A673 (cell line): Measurements from ENCODE around the gene PACSIN2.
"Not testable (repeated sequence)": the region's sequence is repeated elsewhere in the genome, so short reads cannot be mapped to it uniquely, and the experiment has no call there.

ENCODE experiments used
- EZH2 ChIP-seq: fragments of 200-600 bp; sonication (generic); IDR thresholded peaks from 2 replicates; pipeline ENCODE4 v1.6.1; 2017; ENCODE audit warnings: borderline replicate concordance, low read depth, mild to moderate bottlenecking, mixed read lengths, antibody characterized with exemption, low read length; ENCODE audit not compliant: poor library complexity, severe bottlenecking
- TF ChIP-seq, protein P1 (sequence below): fragments of 300-800, 200-600 bp; sonication (generic); conservative IDR thresholded peaks from 2 replicates; pipeline ENCODE4 v1.5.1; 2017; ENCODE audit warnings: low read depth, mild to moderate bottlenecking, antibody characterized with exemption, low read length, moderate library complexity, mixed read lengths

GRCh38 chr22:42925031-42925430, 89.9 kb downstream of the PACSIN2 start:
- not testable (repeated sequence) for TF ChIP-seq EZH2
- TF ChIP-seq, protein P1, sequence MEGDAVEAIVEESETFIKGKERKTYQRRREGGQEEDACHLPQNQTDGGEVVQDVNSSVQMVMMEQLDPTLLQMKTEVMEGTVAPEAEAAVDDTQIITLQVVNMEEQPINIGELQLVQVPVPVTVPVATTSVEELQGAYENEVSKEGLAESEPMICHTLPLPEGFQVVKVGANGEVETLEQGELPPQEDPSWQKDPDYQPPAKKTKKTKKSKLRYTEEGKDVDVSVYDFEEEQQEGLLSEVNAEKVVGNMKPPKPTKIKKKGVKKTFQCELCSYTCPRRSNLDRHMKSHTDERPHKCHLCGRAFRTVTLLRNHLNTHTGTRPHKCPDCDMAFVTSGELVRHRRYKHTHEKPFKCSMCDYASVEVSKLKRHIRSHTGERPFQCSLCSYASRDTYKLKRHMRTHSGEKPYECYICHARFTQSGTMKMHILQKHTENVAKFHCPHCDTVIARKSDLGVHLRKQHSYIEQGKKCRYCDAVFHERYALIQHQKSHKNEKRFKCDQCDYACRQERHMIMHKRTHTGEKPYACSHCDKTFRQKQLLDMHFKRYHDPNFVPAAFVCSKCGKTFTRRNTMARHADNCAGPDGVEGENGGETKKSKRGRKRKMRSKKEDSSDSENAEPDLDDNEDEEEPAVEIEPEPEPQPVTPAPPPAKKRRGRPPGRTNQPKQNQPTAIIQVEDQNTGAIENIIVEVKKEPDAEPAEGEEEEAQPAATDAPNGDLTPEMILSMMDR: not testable (repeated sequence)
